ENCODE measurements around the gene COMMD10.
"Not testable (repeated sequence)": the region's sequence is repeated elsewhere in the genome, so short reads cannot be mapped to it uniquely, and the experiment has no call there.

COMMD10 gene

DNA sequence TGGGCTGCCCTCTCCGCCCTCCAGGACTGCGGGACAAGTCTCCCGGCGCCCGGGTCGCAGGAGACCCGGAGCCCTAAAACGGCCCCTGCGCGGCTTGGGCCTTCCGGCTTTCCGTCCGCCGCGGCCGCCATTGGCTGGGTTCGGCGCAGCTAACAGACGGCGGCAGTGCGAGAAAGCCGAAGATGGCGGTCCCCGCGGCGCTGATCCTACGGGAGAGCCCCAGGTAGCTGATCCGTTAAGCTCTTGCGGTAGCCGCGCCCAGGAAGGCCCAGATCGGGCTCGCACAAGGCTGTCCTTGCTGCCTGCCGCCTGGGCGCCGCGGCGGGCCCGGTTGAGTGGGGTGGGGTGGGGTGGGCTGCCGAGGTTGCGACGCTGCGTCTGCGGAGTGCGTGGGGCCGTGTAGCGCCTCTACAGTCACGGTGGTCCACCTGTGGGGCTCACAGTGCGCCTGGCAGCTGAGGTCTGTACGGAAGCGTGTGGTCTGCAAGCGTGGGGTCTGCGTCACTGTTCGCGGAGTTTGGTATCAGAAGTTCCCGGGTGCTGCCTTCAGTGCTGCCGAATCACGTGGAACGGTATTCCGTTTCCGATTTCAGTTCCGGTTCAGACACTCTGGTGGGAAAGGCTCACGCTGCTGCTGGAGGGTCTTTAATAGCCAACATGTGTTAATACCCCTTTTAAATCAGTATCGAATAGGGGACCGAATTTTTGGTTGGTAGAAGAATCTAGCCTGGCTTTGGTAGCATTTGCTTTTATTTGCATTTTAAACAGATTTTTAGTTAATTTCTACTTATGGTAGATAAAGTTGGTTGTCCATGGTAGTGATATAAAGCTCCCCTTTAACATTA lies at the start of gene COMMD10:
Gene COMMD10 (plus strand): TSS at position 155 of the 845 bp plus-strand sequence.
- DNase-seq, result peak; percentile 30 to 90 (median 74)

DNA sequence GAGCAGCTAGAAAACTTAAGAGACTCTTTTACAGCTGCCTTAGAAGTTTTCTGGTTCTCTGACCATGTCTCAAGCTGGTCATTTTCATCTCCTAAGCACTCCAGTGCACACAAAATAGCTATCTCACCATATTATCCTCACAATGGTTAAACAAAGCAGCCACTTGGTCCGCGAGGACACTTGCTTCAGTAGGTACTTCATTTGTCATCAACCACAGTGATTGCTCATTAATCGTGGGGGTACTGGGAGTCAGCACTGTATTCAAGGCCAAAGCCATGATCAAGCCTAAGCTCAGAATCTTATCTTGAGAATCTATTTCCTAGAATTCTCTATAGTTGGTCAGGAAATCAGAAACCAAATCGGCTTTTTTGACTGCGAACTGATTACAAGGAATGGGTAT lies 49.7 kb upstream of the COMMD10 start:
- no peak for DNase-seq

DNA sequence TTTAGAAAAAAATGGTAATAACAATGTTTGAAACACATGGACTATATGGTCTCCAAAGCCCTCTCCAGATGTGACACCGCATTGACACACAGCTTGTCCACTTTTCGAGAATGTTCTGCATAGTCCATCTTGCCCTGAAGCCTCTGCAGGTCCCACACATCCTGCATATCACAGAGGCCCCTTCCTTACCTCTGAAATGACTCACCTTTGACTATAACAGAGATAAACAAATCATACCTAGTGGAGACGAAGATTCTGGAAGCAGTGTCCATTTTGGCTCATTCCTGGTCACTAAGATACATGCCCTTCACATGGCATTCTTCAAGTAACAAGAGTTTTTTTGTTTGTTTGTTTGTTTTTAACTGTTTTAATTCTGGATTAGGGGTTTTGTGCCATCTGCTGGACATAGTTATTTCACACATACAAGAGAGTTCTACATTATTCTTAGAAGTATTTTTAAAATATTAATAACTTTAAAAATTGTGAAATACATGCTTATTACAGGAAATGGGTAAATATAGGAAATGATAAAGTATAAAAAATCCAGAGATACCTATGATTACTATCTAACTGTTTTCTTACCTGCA lies 47.5 kb upstream of the COMMD10 start:
- no peak for DNase-seq

DNA sequence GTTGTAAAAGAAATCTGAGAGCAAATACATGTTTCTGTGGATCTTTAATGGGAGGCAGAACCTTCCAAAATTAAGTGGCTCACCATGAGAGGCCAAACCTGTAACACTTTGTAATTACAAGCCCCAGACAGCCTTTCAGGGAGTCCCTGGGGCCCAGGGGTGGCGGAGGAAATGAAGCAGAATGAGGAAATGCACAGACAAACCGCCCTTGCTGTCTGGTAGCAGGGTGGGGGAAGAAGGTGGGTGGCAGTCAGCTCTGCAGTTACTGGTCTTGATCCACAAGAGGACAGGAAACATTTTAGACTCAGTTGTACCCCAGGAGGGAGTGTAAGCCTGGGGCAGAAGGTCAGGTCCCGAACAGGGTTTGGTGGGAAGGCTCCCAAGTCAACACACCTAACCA lies 46.0 kb upstream of the COMMD10 start:
- no peak for DNase-seq

DNA sequence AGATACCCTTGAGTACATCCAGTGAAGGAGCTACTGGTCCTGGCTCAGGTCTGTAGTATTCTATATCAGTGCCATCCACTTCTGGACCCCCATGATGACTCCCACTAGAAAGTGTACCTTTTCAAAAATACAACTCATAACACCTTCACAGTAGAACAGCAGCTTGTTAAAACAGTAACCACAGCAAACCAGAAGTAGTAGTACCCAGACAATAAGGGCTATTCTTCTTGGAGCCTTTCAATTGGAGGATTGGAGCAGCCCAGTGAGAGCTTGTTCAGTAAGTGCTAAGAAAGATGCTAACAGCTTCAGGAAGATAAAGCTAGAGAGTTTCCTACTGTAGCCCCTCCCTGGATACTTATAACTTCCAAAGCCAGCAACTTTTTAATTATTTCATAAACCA lies 42.5 kb upstream of the COMMD10 start:
- DNase-seq, result no peak

DNA sequence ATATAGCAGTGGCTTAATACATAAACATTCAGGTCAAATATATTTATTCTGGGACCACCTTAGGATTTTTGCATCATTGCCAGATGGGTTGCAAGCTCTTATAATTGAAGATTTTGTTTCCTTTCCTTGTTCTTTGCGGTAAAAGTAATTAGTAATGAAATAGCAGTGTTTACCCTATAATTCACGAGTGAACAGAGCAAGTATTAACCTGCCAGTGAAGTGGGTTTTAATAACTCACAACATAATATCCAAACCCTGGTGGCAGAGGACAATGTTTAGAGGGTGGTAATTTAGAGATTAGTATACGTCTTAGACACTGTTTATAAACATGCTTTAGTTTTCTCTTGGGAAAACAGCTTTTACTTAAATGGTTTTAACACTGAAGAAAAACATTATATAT lies 40.8 kb upstream of the COMMD10 start:
- DNase-seq, result no peak

DNA sequence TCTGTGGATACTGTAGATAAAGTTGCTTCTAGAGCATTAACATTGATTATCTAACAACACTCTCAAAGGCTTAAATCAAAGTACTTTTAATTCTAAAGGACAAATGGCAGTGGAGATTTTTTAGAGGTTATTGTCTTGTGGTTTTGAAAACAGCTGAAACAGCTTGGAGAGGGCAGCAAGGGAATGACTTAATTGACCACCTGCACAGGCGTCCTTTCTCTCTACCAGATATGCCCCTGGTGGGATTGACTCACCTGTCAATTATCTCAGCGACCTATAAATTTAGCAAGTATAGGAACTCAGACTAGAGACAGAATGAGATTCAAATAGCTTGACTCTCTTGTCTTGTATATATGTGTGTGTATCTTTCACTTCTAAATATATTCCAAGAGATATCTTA lies 39.0 kb upstream of the COMMD10 start:
- DNase-seq, result no peak

DNA sequence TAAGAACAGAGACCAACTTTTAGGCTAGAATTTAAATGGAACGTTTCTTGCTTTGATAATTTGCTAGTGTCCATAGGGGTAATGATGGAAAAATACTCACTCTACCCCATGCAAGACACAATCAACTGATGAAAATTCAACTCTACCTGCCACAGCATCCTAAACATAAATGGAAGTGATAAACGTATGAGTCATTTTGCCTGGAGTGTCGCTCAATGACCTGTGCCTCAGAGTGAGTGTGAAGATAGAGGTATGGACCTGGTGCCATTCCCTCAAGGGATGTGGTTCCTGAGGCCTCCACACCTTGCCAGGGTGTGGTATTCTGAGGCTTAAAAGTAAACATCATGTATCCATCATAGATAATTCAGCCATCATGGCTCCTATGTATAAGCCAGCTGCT lies 38.6 kb upstream of the COMMD10 start:
- no peak for DNase-seq

DNA sequence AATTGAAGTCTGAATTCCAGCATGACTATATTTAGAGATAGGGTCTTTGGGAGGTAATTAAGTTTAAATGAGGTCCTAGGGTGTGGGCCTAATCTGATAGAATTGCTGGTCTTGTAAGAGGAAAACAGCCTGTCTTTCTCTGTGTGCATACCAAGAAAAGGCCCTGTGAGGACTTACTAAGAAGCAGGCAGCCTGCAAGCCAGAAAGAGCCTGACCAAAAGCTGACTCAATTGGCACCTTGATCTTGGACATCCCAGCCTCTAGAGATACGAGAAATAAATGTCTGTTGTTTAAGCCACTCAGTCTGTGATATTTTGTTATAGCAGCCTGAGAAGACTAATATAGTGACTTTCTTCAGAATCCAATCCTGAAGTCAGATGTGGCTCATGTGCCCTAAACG lies 38.0 kb upstream of the COMMD10 start:
- DNase-seq, result no peak

DNA sequence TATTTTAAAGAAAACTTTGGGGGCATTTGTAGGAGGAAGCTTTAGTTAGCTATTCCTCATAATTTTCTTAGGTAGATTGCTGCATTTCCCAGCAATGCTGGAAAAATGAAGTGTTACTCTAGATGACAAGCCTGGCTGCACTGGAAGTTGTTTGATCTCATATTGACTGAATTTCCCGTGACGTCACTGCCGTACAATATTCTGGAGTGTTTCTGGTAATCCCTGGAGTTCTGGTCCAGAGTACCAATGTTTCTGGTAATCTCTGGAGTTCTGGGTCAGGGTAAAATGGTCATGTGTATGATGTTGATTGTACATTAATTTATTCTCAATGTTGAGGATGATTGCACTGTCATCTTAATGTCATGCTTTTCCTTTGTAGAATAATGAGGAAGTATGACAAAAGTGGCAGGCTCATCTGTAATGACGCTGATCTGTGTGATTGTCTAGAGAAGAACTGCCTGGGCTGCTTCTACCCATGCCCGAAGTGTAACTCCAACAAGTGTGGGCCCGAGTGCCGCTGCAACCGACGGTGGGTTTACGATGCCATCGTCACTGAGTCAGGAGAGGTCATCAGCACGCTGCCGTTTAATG lies 26.4 kb upstream of the COMMD10 start:
- peak in 6 of 56 donors; percentile 1 to 11 (median 8) for DNase-seq

DNA sequence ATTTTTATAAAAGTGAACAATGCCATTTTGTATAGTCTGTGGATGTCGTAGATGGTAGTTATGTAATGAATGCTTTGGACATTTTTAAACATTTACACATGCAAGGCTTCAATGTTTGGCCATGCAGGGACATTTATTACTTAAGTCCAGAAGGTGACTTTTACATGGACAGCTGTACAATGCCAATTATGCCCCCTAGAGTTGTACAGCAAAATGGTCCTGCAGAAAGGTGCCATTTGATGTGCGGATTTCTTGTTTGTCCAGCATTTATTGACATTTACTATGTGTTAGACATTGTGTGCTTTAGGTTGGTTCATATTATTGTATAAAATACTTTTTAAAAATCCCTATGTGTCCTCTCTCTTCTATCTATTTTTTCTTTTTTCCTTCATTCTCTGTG lies 22.5 kb upstream of the COMMD10 start:
- no peak for DNase-seq

DNA sequence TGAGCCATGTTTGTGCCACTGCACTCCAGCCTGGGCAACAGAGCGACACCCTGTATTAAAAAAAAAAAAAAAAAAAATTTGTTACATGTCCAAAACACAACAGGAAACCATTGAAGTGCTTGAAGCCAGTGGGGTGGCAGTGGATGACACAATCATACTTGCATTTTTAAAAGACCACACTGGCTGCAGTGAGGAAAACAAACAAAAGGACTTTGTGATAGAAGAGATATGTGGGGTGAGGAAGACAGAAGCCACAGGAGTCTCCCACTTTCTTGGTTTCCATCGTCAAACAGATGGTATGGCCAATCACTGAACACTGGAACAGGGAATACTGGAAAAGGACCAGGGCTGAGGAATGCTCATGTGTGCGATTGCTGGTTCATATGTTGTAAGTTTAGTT lies 20.9 kb upstream of the COMMD10 start:
- DNase-seq, result no peak

DNA sequence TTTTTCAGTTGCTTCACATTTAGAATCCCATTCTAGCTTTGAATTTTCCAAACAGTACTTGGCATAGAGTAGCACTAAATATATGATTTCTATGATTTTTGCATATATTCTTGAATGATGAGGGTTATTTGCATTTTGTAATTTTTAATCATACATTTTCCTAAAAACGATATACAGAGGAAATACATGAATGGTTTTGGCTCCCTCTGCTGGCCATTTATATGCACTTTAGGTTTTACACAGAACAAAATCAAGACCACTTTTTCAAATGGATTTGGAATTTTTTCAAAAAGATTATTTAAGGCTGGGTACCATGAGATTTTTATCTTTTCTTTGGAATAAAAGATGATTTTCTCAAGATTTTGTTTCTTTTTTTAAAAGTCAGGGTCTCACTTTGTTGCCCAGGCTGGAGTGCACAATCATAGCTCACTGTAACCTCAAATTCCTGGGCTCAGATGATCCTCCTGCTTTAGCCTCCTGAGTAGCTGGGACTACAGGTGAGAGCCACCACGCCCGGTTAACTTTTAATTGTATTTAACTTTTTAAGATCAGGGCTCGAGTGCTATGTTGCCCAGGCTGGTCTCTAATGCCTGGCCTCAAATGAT lies 16.7 kb upstream of the COMMD10 start:
- DNase-seq, result peak in 6 of 56 donors; percentile 2 to 52 (median 14)

DNA sequence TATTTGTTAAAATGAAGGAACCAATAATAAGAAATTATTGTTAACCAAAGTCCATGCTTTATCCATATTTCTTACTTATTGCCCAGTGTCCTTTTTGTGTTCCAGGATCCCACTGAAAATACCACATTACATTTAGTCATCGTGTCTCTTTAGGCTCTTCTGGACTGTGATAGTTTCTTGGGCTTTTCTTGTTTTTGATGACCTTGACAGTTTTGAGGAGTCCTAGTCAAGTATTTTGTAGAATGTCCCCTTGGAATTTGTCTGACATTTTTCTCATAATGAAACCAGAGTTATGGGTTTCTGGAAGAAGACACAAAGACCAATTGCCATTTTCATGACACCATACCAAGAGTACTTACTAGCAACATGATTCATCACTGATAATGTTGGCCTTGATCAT lies 13.6 kb upstream of the COMMD10 start:
- no peak for DNase-seq

DNA sequence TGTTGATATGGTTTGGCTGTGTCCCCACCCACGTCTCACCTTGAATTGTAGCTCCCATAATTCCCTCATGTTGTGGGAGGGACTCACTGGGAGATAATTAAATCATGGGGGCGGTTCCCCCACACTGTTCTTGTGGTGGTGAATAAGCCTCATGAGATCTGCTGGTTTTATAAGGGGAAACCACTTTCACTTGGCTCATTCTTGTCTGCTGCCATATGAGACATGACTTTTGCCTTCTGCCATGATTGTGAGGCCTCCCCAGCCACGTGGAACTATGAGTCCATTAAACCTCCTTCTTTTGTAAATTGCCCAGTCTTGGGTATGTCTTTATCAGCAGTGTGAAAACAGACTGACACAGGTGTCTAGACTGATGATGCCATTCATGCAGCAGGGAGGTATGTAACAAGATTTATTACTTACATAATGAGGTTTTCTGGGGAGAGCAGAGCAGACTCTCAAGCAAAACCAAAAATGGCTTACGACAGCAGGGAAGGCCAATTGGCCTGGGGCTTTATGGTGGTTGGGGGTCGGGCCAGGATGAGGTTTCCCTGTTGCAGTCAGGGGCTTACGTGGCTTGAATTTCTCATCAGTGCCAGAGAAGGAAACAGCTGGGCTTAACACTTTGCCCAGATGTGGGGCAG lies 9.5 kb upstream of the COMMD10 start:
- no peak for DNase-seq

DNA sequence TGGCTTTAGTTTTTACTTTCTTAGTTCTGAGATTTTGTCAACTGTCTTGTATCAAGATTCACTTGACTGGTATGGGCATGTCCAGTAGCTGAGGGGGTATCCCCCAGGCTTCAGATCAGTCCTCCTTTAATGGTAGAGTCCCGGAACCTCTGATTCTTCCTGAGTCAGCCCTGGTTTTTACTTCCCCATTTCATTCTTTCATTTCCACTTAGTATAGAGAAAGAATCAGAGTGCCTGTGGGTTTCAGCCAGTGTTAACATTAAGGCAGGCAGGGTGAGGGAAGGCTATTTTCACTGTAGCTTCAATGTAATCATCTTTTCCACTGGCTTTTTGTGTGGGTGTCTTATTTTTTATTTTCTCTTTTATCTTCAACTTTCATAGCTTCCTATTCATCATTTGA lies 8.3 kb upstream of the COMMD10 start:
- no peak for DNase-seq

DNA sequence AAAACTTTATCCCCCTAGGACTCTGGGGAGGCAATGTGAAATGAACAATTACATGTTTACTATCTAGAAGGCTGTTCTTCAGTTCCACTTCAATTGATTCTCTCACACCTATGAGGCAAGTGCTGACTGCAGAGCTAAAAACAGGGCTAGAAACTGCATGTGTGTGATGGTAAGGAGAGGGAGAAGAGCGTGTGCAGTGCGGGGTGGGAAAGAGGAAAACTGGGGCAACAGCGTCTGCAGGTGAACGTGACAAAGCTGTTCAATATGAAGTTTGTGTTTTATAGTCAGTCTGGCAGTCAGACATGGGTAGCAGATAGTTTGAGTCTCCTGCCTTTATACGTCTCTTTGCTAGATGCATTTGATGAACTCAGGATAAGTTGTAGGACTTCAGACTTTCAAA lies 6.6 kb upstream of the COMMD10 start:
- DNase-seq, result no peak

DNA sequence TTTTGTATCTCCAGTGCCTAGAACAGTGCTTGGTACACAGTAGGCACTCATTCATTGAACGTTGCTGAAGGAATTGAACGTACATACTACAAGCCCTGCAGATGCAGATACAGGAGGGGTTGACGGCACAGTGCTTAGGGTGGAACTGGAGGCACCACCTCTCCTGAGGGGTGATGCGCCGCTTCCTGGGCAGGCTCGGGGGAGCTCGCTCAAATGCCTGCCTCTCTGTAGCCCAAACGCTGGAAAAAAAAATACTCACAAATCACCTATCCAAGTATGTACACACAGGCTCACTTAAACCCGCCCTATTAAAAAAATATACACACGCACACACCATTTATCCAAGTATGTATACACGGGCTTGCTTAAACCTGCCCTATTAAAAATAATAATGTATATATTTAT lies 536 bp upstream of the COMMD10 start:
- DNase-seq, result peak in 11 of 56 donors; percentile 3 to 23 (median 9)

DNA sequence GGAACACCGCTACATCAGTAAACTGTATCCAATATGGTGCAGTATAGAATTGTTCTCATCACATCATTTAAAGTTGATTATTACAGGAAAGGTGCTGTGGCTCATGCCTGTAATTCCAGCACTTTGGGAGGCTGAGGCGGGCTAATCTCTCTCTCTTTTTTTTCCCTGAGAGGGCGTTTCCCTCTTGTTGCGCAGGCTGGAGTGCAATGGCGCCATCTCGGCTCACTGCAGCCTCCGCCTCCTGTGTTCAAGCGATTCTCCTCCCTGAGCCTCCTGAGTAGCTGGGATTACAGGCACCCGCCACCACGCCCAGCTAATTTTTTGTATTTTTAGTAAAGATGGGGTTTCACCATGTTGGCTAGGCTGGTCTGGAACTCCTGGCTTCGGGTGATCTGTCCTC lies 1.5 kb downstream of the COMMD10 start:
- DNase-seq, result not testable (repeated sequence)

DNA sequence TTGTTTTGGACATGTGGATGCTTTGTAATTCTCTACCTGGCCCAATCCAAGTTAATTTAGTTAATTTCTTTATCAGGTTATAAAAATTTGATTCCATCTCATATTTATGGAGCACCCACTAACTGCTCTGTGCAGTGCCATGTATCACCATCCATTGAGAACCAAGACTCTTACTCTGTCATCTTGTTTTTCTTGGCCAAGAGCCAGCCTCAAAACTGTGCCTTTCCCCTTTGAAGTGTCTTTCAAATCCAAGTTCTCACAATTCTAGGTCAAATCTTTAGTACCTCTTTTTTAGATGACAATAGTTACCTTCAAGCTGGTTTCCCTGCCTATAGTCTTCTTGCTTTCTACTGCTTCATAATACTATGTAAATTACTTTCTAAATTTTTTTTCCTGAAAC lies 3.2 kb downstream of the COMMD10 start:
- no peak for DNase-seq

DNA sequence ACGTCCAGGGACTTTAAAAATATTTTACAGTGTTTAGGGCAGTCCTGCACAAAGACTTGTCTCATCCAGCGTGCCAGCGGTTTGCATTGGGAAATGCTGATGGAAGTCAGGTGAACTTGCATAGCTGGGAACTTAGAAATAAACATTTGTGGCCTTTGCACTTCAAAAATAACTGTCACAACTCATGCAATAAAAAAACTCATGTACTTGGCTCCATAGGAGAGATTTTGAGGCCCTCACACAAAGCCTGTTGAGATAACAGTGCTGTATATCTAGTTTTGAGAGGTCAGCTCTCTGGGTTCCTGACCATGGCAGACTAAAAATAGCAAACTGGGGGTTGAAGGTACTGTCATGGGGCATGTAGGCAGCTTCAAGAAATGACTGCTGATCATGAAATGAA lies 5.5 kb downstream of the COMMD10 start:
- no peak for DNase-seq

DNA sequence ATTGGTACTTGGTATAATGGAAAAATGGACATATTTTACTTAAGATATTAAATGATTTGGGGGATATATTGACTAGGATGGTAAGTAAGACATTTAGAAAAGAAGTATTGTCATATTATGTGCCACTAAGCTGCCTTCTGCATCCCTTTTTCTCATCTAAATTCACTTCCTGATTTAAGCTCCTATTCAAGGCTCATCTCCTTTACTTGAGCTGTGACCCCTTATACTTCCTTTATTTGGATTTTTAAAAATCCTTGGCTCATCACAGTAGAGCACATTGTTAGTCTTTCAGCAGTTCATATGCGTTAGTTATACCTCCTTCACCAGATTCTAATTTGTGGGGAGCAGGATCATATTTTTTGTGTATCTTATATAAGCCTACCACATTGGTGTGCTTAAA lies 6.6 kb downstream of the COMMD10 start:
- DNase-seq, result no peak

Measured in nucleus accumbens (tissue), 56 donors.